HEK293 (cell line): ENCODE data around the gene CHI3L2.

Experiments used
- CTCF ChIA-PET: fragments of 350-600 bp; formaldehyde crosslinking; extraction: SDS; loops from one replicate; lab custom pipeline; 2021; ENCODE audit warnings: antibody characterized with exemption; lab: Yijun Ruan, JAX
- POLR2A ChIA-PET: fragments of 300-600 bp; formaldehyde crosslinking; extraction: SDS; loops from one replicate; lab custom pipeline; 2020; ENCODE audit warnings: antibody characterized with exemption, inconsistent platforms; lab: Yijun Ruan, JAX
- H3K27ac ChIP-seq: fragments of 200-500 bp; sonication (Bioruptor generic); 2 replicates; pipeline ENCODE4 v1.5.1; 2014; ENCODE audit warnings: low read depth, low read length, control low read depth, inconsistent platforms; ENCODE audit errors: extremely low read depth
- H3K36me3 ChIP-seq, 2 experiments: fragments of 200-500 bp in 1 of 2; sonication (Bioruptor generic) in 1 of 2; 1 replicate in 1 of 2; 2 replicates in 1 of 2; pipeline ENCODE4 v1.5.1; 2014 to 2017; ENCODE audit warnings: inconsistent platforms in 2 of 2, low read length in 2 of 2; ENCODE audit not compliant: control insufficient read depth in 2 of 2, insufficient read depth in 1 of 2
- H3K4me1 ChIP-seq: fragments of 200-500 bp; sonication (Bioruptor generic); 2 replicates; pipeline ENCODE4 v1.5.1; 2014; ENCODE audit warnings: mild to moderate bottlenecking, low read length, inconsistent platforms; ENCODE audit not compliant: control insufficient read depth, insufficient read depth
- H3K4me3 ChIP-seq: 2 replicates; pipeline ENCODE4 v1.5.1; 2011; ENCODE audit warnings: low read depth, mild to moderate bottlenecking, control low read depth, low read length, moderate library complexity
- H3K9me3 ChIP-seq: fragments of 200-500 bp; sonication (Bioruptor generic); 2 replicates; pipeline ENCODE4 v1.5.1; 2014; ENCODE audit warnings: low read depth, low read length, inconsistent platforms; ENCODE audit not compliant: control insufficient read depth, insufficient read depth
- BCL11A ChIP-seq: fragments of 450-650 bp; formaldehyde crosslinking; IDR thresholded peaks from 2 replicates; pipeline ENCODE4 v1.5.1; 2016; ENCODE audit warnings: low read depth, missing biosample characterization, missing genetic modification characterization
- GFI1B ChIP-seq: fragments of 450-650 bp; formaldehyde crosslinking; IDR thresholded peaks from 2 replicates; pipeline ENCODE4 v1.5.1; 2016; ENCODE audit warnings: missing biosample characterization, missing genetic modification characterization
- GLI4 ChIP-seq: fragments of 450-650 bp; formaldehyde crosslinking; IDR thresholded peaks from 2 replicates; pipeline ENCODE4 v1.5.1; 2016; ENCODE audit warnings: missing biosample characterization, missing genetic modification characterization
- IKZF3 ChIP-seq: fragments of 450-650 bp; IDR thresholded peaks from 2 replicates; pipeline ENCODE4 v1.5.0; 2018; ENCODE audit warnings: missing biosample characterization, mild to moderate bottlenecking, missing genetic modification characterization, moderate library complexity
- MZF1 ChIP-seq: fragments of 450-650 bp; formaldehyde crosslinking; IDR thresholded peaks from 2 replicates; pipeline ENCODE4 v1.5.1; 2017; ENCODE audit warnings: missing biosample characterization, missing genetic modification characterization, borderline replicate concordance
- PRDM4 ChIP-seq: fragments of 450-650 bp; formaldehyde crosslinking; IDR thresholded peaks from 2 replicates; pipeline ENCODE4 v1.5.1; 2017; ENCODE audit warnings: missing biosample characterization, missing genetic modification characterization
- SP3 ChIP-seq: fragments of 450-650 bp; formaldehyde crosslinking; IDR thresholded peaks from 2 replicates; pipeline ENCODE4 v1.5.1; 2016; ENCODE audit warnings: missing biosample characterization, missing genetic modification characterization
- TCF7L2 ChIP-seq: IDR thresholded peaks from 2 replicates; pipeline ENCODE4 v1.6.1; 2011; ENCODE audit warnings: low read depth, mild to moderate bottlenecking, inconsistent platforms, low read length, moderate library complexity, borderline replicate concordance
- ZBTB1 ChIP-seq: fragments of 450-650 bp; formaldehyde crosslinking; IDR thresholded peaks from 2 replicates; pipeline ENCODE4 v1.5.1; 2016; ENCODE audit warnings: missing biosample characterization, missing genetic modification characterization
- ZEB2 ChIP-seq: fragments of 450-650 bp; formaldehyde crosslinking; IDR thresholded peaks from 2 replicates; pipeline ENCODE4 v1.5.1; 2016; ENCODE audit warnings: missing biosample characterization, missing genetic modification characterization
- ZNF133 ChIP-seq: fragments of 450-650 bp; formaldehyde crosslinking; IDR thresholded peaks from 2 replicates; pipeline ENCODE4 v1.5.1; 2016; ENCODE audit warnings: missing biosample characterization, missing genetic modification characterization
- ZNF138 ChIP-seq: fragments of 450-650 bp; formaldehyde crosslinking; IDR thresholded peaks from 2 replicates; pipeline ENCODE4 v1.5.1; 2016; ENCODE audit warnings: missing biosample characterization, missing genetic modification characterization, borderline replicate concordance
- ZNF148 ChIP-seq: fragments of 450-650 bp; formaldehyde crosslinking; IDR thresholded peaks from 2 replicates; pipeline ENCODE4 v1.5.0; 2017; ENCODE audit warnings: missing biosample characterization, missing genetic modification characterization, borderline replicate concordance
- ZNF155 ChIP-seq: fragments of 450-650 bp; formaldehyde crosslinking; IDR thresholded peaks from 2 replicates; pipeline ENCODE4 v1.5.1; 2016; ENCODE audit warnings: missing biosample characterization, missing genetic modification characterization
- ZNF175 ChIP-seq: fragments of 450-650 bp; formaldehyde crosslinking; IDR thresholded peaks from 2 replicates; pipeline ENCODE4 v1.5.1; 2016; ENCODE audit warnings: missing biosample characterization, missing genetic modification characterization
- ZNF2 ChIP-seq: fragments of 450-650 bp; formaldehyde crosslinking; IDR thresholded peaks from 2 replicates; pipeline ENCODE4 v1.5.1; 2016; ENCODE audit warnings: missing biosample characterization, missing genetic modification characterization
- ZNF239 ChIP-seq: fragments of 450-650 bp; formaldehyde crosslinking; IDR thresholded peaks from 2 replicates; pipeline ENCODE4 v1.5.1; 2016; ENCODE audit warnings: missing biosample characterization, missing genetic modification characterization
- ZNF248 ChIP-seq: fragments of 450-650 bp; formaldehyde crosslinking; IDR thresholded peaks from 2 replicates; pipeline ENCODE4 v1.5.1; 2017; ENCODE audit warnings: missing biosample characterization, missing genetic modification characterization
- ZNF37A ChIP-seq: fragments of 450-650 bp; IDR thresholded peaks from 2 replicates; pipeline ENCODE4 v1.5.1; 2018; ENCODE audit warnings: missing biosample characterization, missing genetic modification characterization
- ZNF416 ChIP-seq: fragments of 450-650 bp; formaldehyde crosslinking; IDR thresholded peaks from 2 replicates; pipeline ENCODE4 v1.5.1; 2016; ENCODE audit warnings: missing biosample characterization, missing genetic modification characterization
- ZNF423 ChIP-seq: fragments of 450-650 bp; formaldehyde crosslinking; IDR thresholded peaks from 2 replicates; pipeline ENCODE4 v1.5.1; 2016; ENCODE audit warnings: missing biosample characterization, missing genetic modification characterization
- ZNF571 ChIP-seq: fragments of 450-650 bp; formaldehyde crosslinking; IDR thresholded peaks from 2 replicates; pipeline ENCODE4 v1.5.0; 2017; ENCODE audit warnings: missing biosample characterization, missing genetic modification characterization
- ZNF600 ChIP-seq: fragments of 450-650 bp; formaldehyde crosslinking; IDR thresholded peaks from 2 replicates; pipeline ENCODE4 v1.5.1; 2016; ENCODE audit warnings: missing biosample characterization, missing genetic modification characterization
- ZNF785 ChIP-seq: fragments of 450-650 bp; formaldehyde crosslinking; IDR thresholded peaks from 2 replicates; pipeline ENCODE4 v1.5.1; 2016; ENCODE audit warnings: missing biosample characterization, missing genetic modification characterization

Gene CHI3L2

GRCh38 chr1:111256988-111257658, 29.6 kb downstream of the CHI3L2 start:
- H3K27ac ChIP-seq, result no peak overlapping the region
- POLR2A ChIA-PET, result no interaction called here
- CTCF ChIA-PET, result no interaction called here
- H3K9me3 ChIP-seq, result no peaks in the 10 kb centered on the region
- no peak for TF ChIP-seq BCL11A (tag by site-specific recombination)
- no peak for TF ChIP-seq ZNF248 (tag by site-specific recombination)
- no peak for TF ChIP-seq ZNF133
- TF ChIP-seq PRDM4 (tag by site-specific recombination), result no peak
- TF ChIP-seq ZEB2 (tag by site-specific recombination), result no peak
- TF ChIP-seq ZNF2 (tag by site-specific recombination), result no peak
- H3K4me3 ChIP-seq, result no peak overlapping the region
- no peaks in the 10 kb centered on the region for H3K36me3 ChIP-seq
- H3K4me1 ChIP-seq, result no peaks in the 10 kb centered on the region

- Histone ChIP-seq H3K9me3 (no peaks in the 10 kb centered on the region), H3K4me3 (no peak overlapping the region), H3K4me1 (no peaks in the 10 kb centered on the region), H3K27ac (no peak overlapping the region), H3K36me3 (no peaks in the 10 kb centered on the region)
- ChIA-PET POLR2A (interaction anchor here (0.6 kb wide), 1 partner anchor 78 kb away, joined by 6 read pairs; no protein-coding TSS in a partner anchor), CTCF (interaction anchor here (0.6 to 1.4 kb wide), 3 partner anchors 25 to 132 kb away, joined by 3 to 5 read pairs (median 4); no protein-coding TSS in a partner anchor)
- TF ChIP-seq ZNF148, result no peak
- no peak for TF ChIP-seq TCF7L2
- no peak for TF ChIP-seq MZF1 (tag by site-specific recombination)
- no peak for TF ChIP-seq GFI1B (tag by site-specific recombination)
- TF ChIP-seq SP3, result no peak
- TF ChIP-seq ZNF175 (tag by site-specific recombination), result no peak
- TF ChIP-seq ZNF571 (tag by site-specific recombination), result no peak
- no peak for TF ChIP-seq ZNF239 (tag by site-specific recombination)
- TF ChIP-seq ZNF138 (tag by site-specific recombination), result no peak
- no peak for TF ChIP-seq ZNF37A
- no peak for TF ChIP-seq ZNF785 (tag by site-specific recombination)
- TF ChIP-seq ZBTB1, result no peak
- no peak for TF ChIP-seq ZNF600 (tag by site-specific recombination)
- no peak for TF ChIP-seq ZNF423 (tag by site-specific recombination)
- TF ChIP-seq IKZF3 (tag by site-specific recombination), result no peak
- TF ChIP-seq ZNF416 (tag by site-specific recombination), result no peak
- no peak for TF ChIP-seq GLI4 (tag by site-specific recombination)
- TF ChIP-seq ZNF155 (tag by site-specific recombination), result no peak
Observed at GRCh38 chr1:111267801-111268508, 40.4 kb downstream of the CHI3L2 start.
